AG04450 (cell line): ENCODE data around the gene DCDC2C. TPM values are rescaled to one million over a fixed set of nuclear protein-coding genes. Genes with fewer than 3 reads are reported as not detected.

Experiments
- CTCF ChIA-PET: fragments of 300-600, 350-600 bp; formaldehyde crosslinking; extraction: SDS; loops from one replicate; lab custom pipeline; 2022; ENCODE audit warnings: antibody characterized with exemption, inconsistent platforms; lab: Charles Lee
- POLR2A ChIA-PET: fragments of 350-600 bp; formaldehyde crosslinking; extraction: SDS; loops from one replicate; lab custom pipeline; 2021; ENCODE audit warnings: antibody characterized with exemption, inconsistent platforms; lab: Yijun Ruan, JAX
- DNase-seq: peaks from one replicate; pipeline ENCODE4 v3.0.0-alpha.2; 2011; ENCODE audit warnings: low read depth, low spot score
- H3K27ac ChIP-seq: one replicate; pipeline ENCODE4 v1.5.1; 2012; ENCODE audit warnings: low read depth, low read length, control low read depth
- H3K27me3 ChIP-seq: one replicate; pipeline ENCODE4 v1.6.0; 2012; ENCODE audit warnings: low read length; ENCODE audit not compliant: control insufficient read depth, insufficient read depth
- H3K4me3 ChIP-seq: 2 replicates; pipeline ENCODE4 v1.5.1; 2011; ENCODE audit warnings: mild to moderate bottlenecking, low read depth, low read length, control low read depth
- H3K9me3 ChIP-seq: 2 replicates; pipeline ENCODE4 v1.5.1; 2012; ENCODE audit warnings: low read length; ENCODE audit not compliant: control insufficient read depth, insufficient read depth
- polyA plus RNA-seq: library from polyadenylated mRNA; depleted of rRNA; stranded (reverse); fragments of >200 nt; gene quantifications from 2 replicates; pipeline ENCODE4 v1.2.3, GENCODE V29; 2011
- TF ChIP-seq, protein P1 (sequence below): IDR thresholded peaks from 2 replicates; pipeline ENCODE4 v1.5.1; 2011; ENCODE audit warnings: low read depth, low read length, control low read depth, inconsistent platforms

Gene DCDC2C
- polyA plus RNA-seq, 1 experiment, result not detected

DNA sequence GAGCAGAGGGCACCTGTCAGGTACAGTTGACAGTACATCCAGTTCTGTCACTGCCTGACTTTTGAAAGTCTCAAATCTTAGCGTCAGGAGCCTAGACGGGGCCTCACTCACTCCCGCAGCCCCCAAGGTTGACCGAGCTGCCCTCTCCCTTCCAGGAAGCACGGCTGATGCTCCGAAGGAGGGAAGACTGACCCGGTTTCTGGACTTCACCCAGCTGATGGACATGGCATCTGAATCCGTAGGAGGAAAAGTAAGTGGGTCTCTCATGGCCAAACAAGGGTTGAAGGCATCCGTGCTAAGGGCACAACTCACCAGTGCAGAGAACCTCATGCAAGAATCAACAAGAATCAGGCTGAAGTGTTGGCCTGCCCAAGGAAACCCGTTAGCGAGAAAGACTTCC is 32.4 kb upstream of the DCDC2C start:
- ChIA-PET POLR2A (no interaction called here), CTCF (no interaction called here)
- DNase-seq, result no peak
- TF ChIP-seq, protein P1, sequence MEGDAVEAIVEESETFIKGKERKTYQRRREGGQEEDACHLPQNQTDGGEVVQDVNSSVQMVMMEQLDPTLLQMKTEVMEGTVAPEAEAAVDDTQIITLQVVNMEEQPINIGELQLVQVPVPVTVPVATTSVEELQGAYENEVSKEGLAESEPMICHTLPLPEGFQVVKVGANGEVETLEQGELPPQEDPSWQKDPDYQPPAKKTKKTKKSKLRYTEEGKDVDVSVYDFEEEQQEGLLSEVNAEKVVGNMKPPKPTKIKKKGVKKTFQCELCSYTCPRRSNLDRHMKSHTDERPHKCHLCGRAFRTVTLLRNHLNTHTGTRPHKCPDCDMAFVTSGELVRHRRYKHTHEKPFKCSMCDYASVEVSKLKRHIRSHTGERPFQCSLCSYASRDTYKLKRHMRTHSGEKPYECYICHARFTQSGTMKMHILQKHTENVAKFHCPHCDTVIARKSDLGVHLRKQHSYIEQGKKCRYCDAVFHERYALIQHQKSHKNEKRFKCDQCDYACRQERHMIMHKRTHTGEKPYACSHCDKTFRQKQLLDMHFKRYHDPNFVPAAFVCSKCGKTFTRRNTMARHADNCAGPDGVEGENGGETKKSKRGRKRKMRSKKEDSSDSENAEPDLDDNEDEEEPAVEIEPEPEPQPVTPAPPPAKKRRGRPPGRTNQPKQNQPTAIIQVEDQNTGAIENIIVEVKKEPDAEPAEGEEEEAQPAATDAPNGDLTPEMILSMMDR, result no peak
- peaks cover 12% of the 10 kb centered on the region for H3K9me3 ChIP-seq
- H3K27ac ChIP-seq, result no peak overlapping the region
- peaks cover 12% of the 10 kb centered on the region for H3K27me3 ChIP-seq
- H3K4me3 ChIP-seq, result no peak overlapping the region

DNA sequence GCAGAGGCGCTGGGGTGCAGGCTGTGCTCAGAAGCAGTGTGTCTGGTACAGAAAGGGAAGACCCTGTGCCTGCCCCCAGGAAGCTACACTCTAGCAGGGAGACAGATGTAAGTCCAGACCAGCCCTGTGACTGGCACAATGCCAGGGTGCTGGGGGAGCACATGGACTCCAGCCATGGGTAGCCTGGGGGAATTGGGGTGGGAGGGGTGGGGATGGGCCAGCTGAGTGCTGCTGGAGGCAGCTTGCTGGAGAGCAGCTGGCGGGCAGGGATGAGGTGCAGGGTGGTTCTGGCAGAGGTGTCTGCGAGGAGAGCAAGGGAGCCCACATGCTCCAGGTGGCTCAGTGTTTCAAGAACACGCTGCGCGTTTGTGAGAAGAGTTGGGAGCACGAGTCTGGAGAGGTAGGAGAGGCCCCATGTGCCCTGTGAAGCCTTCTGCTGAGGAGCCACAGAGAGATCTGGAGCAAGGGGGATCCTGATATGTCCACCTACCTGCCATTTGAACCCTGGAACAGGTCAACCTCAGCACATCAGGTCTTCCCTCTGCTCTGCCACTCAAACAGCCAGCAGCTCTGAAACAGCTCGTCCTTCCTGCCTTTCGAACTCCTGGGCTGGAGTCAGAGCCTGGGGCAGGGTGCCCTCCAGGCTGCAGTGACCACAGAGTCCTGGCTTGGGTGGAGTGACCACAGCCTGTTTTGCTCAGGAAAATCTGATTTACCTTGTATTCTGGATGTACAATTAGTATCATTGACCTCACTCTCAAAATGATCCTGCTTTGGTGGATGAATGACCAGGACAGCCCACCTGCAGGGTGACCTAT is 30.3 kb upstream of the DCDC2C start:
- H3K27me3 ChIP-seq, result peaks cover 16% of the 10 kb centered on the region
- POLR2A ChIA-PET, result no interaction called here
- DNase-seq, result no peak
- peaks cover 8% of the 10 kb centered on the region for H3K9me3 ChIP-seq
- CTCF ChIA-PET, result no interaction called here
- H3K4me3 ChIP-seq, result no peak overlapping the region
- TF ChIP-seq, protein P1, result no peak
- no peak overlapping the region for H3K27ac ChIP-seq

DNA sequence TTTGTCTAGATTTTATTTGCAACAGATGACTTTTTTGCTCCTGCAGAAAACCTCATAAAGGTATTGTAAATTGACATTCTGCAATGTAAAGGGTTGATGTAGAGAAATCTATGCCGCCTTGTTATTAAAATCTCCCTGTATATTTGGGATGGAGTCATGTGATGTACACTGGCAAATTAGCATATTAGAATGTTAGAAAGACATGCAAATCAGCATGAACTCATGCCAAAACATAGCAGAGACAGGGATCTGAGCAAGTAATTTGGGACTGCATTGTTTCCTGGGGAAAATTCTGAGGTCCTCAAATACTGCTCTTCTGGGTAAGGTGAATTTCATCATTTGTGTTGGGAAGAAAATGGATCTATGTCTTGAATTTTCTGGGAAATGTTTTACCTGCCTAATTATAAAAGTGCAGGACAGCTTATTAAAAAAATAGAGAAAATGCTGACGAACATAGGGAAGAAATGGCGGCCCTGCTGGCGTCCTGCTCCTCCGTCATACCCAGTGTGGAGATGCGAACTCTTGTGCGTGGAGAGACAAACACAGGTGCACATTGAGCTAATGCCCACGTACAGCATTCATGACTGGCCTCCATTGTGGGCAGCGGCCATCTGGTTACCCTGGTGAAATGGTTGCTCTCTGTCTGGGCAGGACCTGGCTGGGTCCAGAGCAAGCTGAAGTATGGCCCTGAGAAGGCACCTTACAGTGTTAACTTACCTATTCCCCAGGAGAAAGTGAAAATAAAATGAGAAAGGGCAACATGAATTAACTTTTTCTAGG is 29.1 kb upstream of the DCDC2C start:
- H3K27me3 ChIP-seq, result peaks cover 16% of the 10 kb centered on the region
- TF ChIP-seq, protein P1, result no peak
- peaks cover 8% of the 10 kb centered on the region for H3K9me3 ChIP-seq
- no peak overlapping the region for H3K4me3 ChIP-seq
- ChIA-PET POLR2A (no interaction called here), CTCF (no interaction called here)
- H3K27ac ChIP-seq, result no peak overlapping the region
- DNase-seq, result no peak

DNA sequence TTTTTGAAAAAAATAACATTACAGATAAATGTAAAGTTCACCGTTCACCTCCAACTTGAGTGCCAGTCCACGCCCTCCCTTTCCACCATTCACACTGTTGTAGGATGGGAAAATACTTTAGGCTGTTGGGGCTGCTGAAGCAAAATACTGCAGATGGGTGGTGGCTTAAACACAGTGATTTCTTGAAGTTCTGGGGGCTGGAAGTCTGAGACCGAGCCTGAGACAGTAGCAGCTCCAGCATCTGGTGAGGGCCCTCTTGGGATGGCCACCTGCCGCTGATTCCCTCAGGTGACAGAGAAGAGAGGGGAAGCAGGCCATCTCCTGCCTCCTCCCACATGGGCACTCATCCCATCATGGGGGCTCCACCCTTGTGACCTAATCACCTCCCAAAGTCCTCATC is 27.7 kb upstream of the DCDC2C start:
- Histone ChIP-seq H3K9me3 (no peaks in the 10 kb centered on the region; the same call in 1 of the 2 replicates), H3K27me3 (peaks cover 13% of the 10 kb centered on the region), H3K27ac (no peak overlapping the region), H3K4me3 (no peak overlapping the region)
- ChIA-PET POLR2A (no interaction called here), CTCF (no interaction called here)
- TF ChIP-seq, protein P1, result no peak
- no peak for DNase-seq

DNA sequence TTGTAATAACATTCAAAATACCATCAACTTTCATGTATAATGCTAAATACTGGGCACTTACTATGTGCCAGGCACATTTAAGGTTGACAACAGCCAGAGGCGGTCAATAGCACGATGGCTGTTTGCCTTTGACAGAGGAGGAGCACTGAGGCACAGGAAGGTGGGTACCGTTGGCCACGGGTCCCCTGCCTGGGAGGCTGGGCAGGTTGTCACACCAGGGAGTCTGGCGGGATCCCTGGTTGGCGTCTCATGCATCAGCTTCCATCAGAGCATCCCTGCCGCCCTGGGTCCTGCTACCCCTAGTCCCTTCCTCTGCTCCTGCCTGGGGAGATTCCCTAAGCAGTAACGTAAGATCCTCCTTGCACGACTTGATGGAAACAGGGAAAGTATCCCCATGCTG is 25.9 kb upstream of the DCDC2C start:
- ChIA-PET CTCF (no interaction called here), POLR2A (no interaction called here)
- TF ChIP-seq, protein P1, result no peak
- H3K4me3 ChIP-seq, result no peak overlapping the region
- no peaks in the 10 kb centered on the region; the same call in 1 of the 2 replicates for H3K9me3 ChIP-seq
- H3K27me3 ChIP-seq, result peaks cover 13% of the 10 kb centered on the region
- no peak overlapping the region for H3K27ac ChIP-seq
- DNase-seq, result no peak
